CD14-positive monocyte (primary cell): ENCODE measurements around the gene LINGO4. TPM values are rescaled to one million over a fixed set of nuclear protein-coding genes. Genes with fewer than 3 reads are reported as not detected.
A peak's percentile ranks its signal among the peaks of the same experiment; 100 is the strongest.

Experiments used
- DNase-seq, 3 donors: peaks; one replicate each; pipeline ENCODE4 v3.0.0-alpha.2; 2011 to 2022
- H2AFZ ChIP-seq: 2 replicates; pipeline ENCODE4 v1.6.0; 2012; ENCODE audit warnings: mild to moderate bottlenecking, low read depth, low read length, inconsistent platforms; ENCODE audit not compliant: insufficient read depth, poor library complexity, severe bottlenecking
- H3K27ac ChIP-seq, 2 donors: 1 replicate in 1 of 2; 2 replicates in 1 of 2; pipeline ENCODE4 v1.5.1; 2012 to 2013; ENCODE audit warnings: low read length in 2 of 2, control low read depth in 1 of 2, inconsistent platforms in 1 of 2, low read depth in 1 of 2, mild to moderate bottlenecking in 1 of 2
- H3K27me3 ChIP-seq, 2 donors: one replicate each; pipeline versions ENCODE4 v1.6.0 to v1.6.1; 2011 to 2013; ENCODE audit warnings: low read length in 2 of 2; ENCODE audit not compliant: control insufficient read depth in 2 of 2, insufficient read depth in 2 of 2
- H3K36me3 ChIP-seq, 2 donors: replicated peaks in 1 of 2; 1 replicate in 1 of 2; 2 replicates in 1 of 2; pipeline versions ENCODE4 v1.5.1 to v1.6.1; 2012 to 2013; ENCODE audit warnings: low read length in 2 of 2, control low read depth in 1 of 2, inconsistent platforms in 1 of 2, mild to moderate bottlenecking in 1 of 2; ENCODE audit not compliant: insufficient read depth in 2 of 2, control insufficient read depth in 1 of 2
- H3K4me1 ChIP-seq, 2 donors: 1 replicate in 1 of 2; 2 replicates in 1 of 2; pipeline versions ENCODE4 v1.5.1 to v1.6.1; 2012 to 2013; ENCODE audit warnings: low read length in 2 of 2, control low read depth in 1 of 2, inconsistent platforms in 1 of 2, mild to moderate bottlenecking in 1 of 2, moderate library complexity in 1 of 2; ENCODE audit not compliant: insufficient read depth in 2 of 2, control insufficient read depth in 1 of 2
- H3K4me2 ChIP-seq: replicated peaks from 2 replicates; pipeline ENCODE3; 2012; ENCODE audit warnings: low read length, moderate library complexity, mild to moderate bottlenecking; ENCODE audit not compliant: poor library complexity, severe bottlenecking; ENCODE audit errors: extremely low read depth
- H3K4me3 ChIP-seq, 3 experiments: fragments of 200-600 bp in 1 of 3; sonication (generic) in 1 of 3; replicated peaks in 1 of 3; 1 replicate in 2 of 3; 2 replicates in 1 of 3; pipeline ENCODE4 v1.5.1; 2011 to 2013; ENCODE audit warnings: low read length in 3 of 3, mild to moderate bottlenecking in 3 of 3, control low read depth in 2 of 3, low read depth in 2 of 3, inconsistent platforms in 1 of 3, moderate library complexity in 1 of 3
- H3K79me2 ChIP-seq: 2 replicates; pipeline ENCODE4 v1.6.0; 2012; ENCODE audit warnings: mild to moderate bottlenecking, control low read depth, inconsistent platforms, low read length, moderate library complexity; ENCODE audit not compliant: insufficient read depth
- H3K9ac ChIP-seq: 2 replicates; pipeline ENCODE4 v1.6.0; 2017; ENCODE audit warnings: low read length, mild to moderate bottlenecking; ENCODE audit not compliant: insufficient read depth, poor library complexity, severe bottlenecking
- H3K9me3 ChIP-seq, 2 donors: replicated peaks in 1 of 2; 1 replicate in 1 of 2; 2 replicates in 1 of 2; pipeline versions ENCODE4 v1.5.1 to v1.6.1; 2012 to 2013; ENCODE audit warnings: low read length in 2 of 2, control low read depth in 1 of 2; ENCODE audit not compliant: control insufficient read depth in 1 of 2, insufficient read depth in 1 of 2
- H4K20me1 ChIP-seq: 2 replicates; pipeline ENCODE4 v1.6.0; 2012; ENCODE audit warnings: mild to moderate bottlenecking, low read length, control low read depth, moderate library complexity; ENCODE audit not compliant: insufficient read depth
- H3K27ac Mint-ChIP-seq, 7 donors: one replicate each; pipeline ENCODE4 v1.8.0; 2020; ENCODE audit warnings: mild to moderate bottlenecking in 7 of 7, mixed read lengths in 7 of 7, moderate library complexity in 6 of 7, inconsistent platforms in 2 of 7
- H3K27me3 Mint-ChIP-seq, 3 donors: one replicate each; pipeline ENCODE4 v1.8.0; 2021 to 2022; ENCODE audit warnings: low read depth in 3 of 3, mild to moderate bottlenecking in 3 of 3, mixed read lengths in 3 of 3, moderate library complexity in 3 of 3, inconsistent platforms in 1 of 3
- H3K36me3 Mint-ChIP-seq, 2 donors: one replicate each; pipeline ENCODE4 v1.8.0; 2020; ENCODE audit warnings: mixed read lengths in 2 of 2, inconsistent platforms in 1 of 2, mild to moderate bottlenecking in 1 of 2
- H3K4me1 Mint-ChIP-seq: one replicate; pipeline ENCODE4 v1.8.0; 2020; ENCODE audit warnings: mild to moderate bottlenecking, mixed read lengths
- H3K4me3 Mint-ChIP-seq, 2 donors: one replicate each; pipeline ENCODE4 v1.8.0; 2020; ENCODE audit warnings: mild to moderate bottlenecking in 2 of 2, mixed read lengths in 2 of 2, moderate library complexity in 1 of 2
- H3K9me3 Mint-ChIP-seq, 7 donors: one replicate each; pipeline ENCODE4 v1.8.0; 2020 to 2022; ENCODE audit warnings: mixed read lengths in 7 of 7, mild to moderate bottlenecking in 6 of 7, moderate library complexity in 6 of 7, inconsistent platforms in 2 of 7
- WGBS: methylation state at CpG from one replicate; pipeline ENCODE4 v1.1.5; 2013; ENCODE audit warnings: missing lambda C conversion rate; ENCODE audit not compliant: insufficient coverage; 5-methylcytosine and 5-hydroxymethylcytosine counted together
- intact Hi-C, 2 donors: fragments of 100-400 bp; cut with micrococcal nuclease; formaldehyde crosslinking; loops; one replicate each; pipeline versions ENCODE4 v1.15.0 to v1.15.1; 2023
- polyA plus RNA-seq, 3 donors: library from polyadenylated mRNA; depleted of rRNA in 1 of 3; unstranded in 2 of 3; stranded (reverse) in 1 of 3; fragments of 300-500 nt in 2 of 3; fragments of >200 nt in 1 of 3; fragmentation: Illumina TruSeq in 2 of 3; gene quantifications; 1 replicate in 2 of 3; 2 replicates in 1 of 3; pipeline ENCODE4 v1.2.3, GENCODE V29; 2012 to 2021
- TF ChIP-seq, protein P1 (sequence below): fragments of 200-600 bp; IDR thresholded peaks from one replicate; pipeline ENCODE4 v1.8.0; 2022; ENCODE audit warnings: antibody characterized with exemption, mild to moderate bottlenecking

LINGO4 gene
- polyA plus RNA-seq, 3 donors = not detected

DNA sequence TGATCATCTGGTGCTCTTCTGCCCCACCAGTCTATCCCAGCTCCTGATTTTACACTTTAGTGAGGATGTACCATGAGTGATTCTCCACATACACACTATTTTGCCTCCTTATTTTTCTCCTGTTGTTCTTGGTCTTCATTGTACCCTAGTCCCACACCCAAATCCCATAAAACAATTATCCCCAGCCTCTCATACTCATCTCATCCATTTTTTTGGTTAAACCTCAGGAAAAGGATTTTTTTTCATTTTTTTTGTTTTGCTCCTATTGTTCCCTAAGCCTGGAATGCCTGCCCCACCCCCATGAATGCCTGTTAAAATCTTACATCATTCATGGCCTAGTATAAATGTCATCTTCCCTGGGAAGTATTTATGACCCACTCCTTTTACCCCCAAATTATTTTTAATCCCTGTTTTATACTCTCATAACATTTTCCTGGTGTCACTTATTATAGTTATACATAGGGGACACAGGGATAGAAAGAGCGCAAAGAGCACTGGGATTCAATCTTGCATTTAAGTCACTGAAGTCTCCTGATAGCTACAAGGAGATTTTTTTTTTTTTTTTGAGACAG is 4.9 kb upstream of the LINGO4 start:
- Histone ChIP-seq H3K9ac (no peak overlapping the region), H2AFZ (no peak overlapping the region), H3K36me3 (no peaks in the 10 kb centered on the region), H3K4me1 (peaks cover 0 to 6% of the 10 kb centered on the region in 2 donors), H3K4me3 (no peak overlapping the region), H3K27ac (no peak overlapping the region), H4K20me1 (no peaks in the 10 kb centered on the region), H3K4me2 (no peak overlapping the region), H3K9me3 (no peaks in the 10 kb centered on the region), H3K27me3 (no peaks in the 10 kb centered on the region), H3K79me2 (no peaks in the 10 kb centered on the region)
- Mint-ChIP-seq H3K4me1 (peaks cover 15% of the 10 kb centered on the region), H3K4me3 (no peak overlapping the region), H3K27ac (no peak overlapping the region), H3K27me3 (peaks cover 9 to 17% (median 12%) of the 10 kb centered on the region in 3 donors), H3K9me3 (no peaks in the 10 kb centered on the region), H3K36me3 (no peaks in the 10 kb centered on the region)
- TF ChIP-seq, protein P1, sequence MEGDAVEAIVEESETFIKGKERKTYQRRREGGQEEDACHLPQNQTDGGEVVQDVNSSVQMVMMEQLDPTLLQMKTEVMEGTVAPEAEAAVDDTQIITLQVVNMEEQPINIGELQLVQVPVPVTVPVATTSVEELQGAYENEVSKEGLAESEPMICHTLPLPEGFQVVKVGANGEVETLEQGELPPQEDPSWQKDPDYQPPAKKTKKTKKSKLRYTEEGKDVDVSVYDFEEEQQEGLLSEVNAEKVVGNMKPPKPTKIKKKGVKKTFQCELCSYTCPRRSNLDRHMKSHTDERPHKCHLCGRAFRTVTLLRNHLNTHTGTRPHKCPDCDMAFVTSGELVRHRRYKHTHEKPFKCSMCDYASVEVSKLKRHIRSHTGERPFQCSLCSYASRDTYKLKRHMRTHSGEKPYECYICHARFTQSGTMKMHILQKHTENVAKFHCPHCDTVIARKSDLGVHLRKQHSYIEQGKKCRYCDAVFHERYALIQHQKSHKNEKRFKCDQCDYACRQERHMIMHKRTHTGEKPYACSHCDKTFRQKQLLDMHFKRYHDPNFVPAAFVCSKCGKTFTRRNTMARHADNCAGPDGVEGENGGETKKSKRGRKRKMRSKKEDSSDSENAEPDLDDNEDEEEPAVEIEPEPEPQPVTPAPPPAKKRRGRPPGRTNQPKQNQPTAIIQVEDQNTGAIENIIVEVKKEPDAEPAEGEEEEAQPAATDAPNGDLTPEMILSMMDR = no peak
- intact Hi-C loops = no loop called here
- no peak for DNase-seq
- no CpG with 5 or more reads among the region's 1 CpG for whole genome bisulfite sequencing

DNA sequence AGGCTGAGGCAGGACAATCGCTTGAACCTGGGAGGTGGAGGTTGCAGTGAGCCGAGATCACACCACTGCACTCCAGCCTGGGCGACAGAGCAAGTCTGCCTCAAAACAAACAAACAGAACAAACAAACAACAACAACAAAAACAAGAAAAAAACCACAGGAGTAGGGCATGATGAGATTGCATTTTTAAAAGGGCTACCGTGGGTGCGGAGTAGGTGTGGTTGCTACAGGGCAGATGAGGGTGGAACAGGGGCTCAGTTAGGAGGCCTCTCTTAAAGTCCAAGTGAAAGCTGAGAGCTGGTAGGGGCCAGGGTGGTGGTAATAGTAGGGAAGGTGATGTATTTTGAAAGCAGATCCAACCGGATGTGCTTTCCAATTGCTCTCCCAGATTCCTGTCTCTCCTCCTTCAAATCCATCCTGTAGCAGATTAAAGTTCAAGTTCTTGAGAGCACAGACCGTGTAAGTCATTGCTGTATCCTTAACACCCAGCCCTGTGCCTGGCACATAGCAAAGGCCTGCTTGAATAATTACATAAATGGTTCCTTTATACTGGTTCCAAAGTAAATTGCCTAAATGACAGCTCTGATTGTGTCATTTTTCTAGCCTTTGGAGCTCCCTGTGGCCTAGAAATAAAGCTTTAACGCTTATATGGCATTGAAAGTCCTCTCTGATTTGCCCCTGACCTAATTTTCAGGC is 4.2 kb upstream of the LINGO4 start:
- no peak overlapping the region for H3K4me3 Mint-ChIP-seq
- H3K36me3 ChIP-seq = no peaks in the 10 kb centered on the region

More for the DNA sequence above, 4.2 kb upstream of the LINGO4 start:
- Histone ChIP-seq H4K20me1 (no peaks in the 10 kb centered on the region), H3K4me1 (peaks cover 0 to 6% of the 10 kb centered on the region in 2 donors), H3K27ac (no peak overlapping the region), H3K27me3 (no peaks in the 10 kb centered on the region), H3K4me3 (no peak overlapping the region), H3K79me2 (no peaks in the 10 kb centered on the region), H3K9ac (no peak overlapping the region), H3K4me2 (no peak overlapping the region), H2AFZ (peak overlapping the region; percentile 6), H3K9me3 (no peaks in the 10 kb centered on the region)
- Mint-ChIP-seq H3K36me3 (no peaks in the 10 kb centered on the region), H3K4me1 (peaks cover 15% of the 10 kb centered on the region), H3K9me3 (no peaks in the 10 kb centered on the region), H3K27ac (no peak overlapping the region), H3K27me3 (peaks cover 12 to 22% (median 12%) of the 10 kb centered on the region in 3 donors)
- TF ChIP-seq, protein P1 = no peak
- intact Hi-C loops = no loop called here
- 38% methylated on average over 2 of the region's 8 CpGs for whole genome bisulfite sequencing
- no peak for DNase-seq
